Activated naive CD4-positive, alpha-beta T cell treated with anti-CD3 and anti-CD28 coated beads, Interleukin-2, amount 10 ng/mL, durations not matched to agents 7 days and 5 days (primary cell): Measurements from ENCODE around the gene DLG2.

Experiments
- CTCF ChIA-PET: fragments of 350-600 bp; sonication (Branson Sonifier 250); formaldehyde crosslinking; loops from one replicate; lab custom pipeline; 2021; ENCODE audit warnings: antibody characterized with exemption; lab: Charles Lee
- DNase-seq: peaks from one replicate; pipeline ENCODE4 v3.0.0-alpha.2; 2020
- H3K27ac Mint-ChIP-seq: one replicate; pipeline ENCODE4 v1.8.0; 2021; ENCODE audit warnings: mild to moderate bottlenecking, moderate library complexity, mixed read lengths
- H3K27me3 Mint-ChIP-seq: one replicate; pipeline ENCODE4 v1.8.0; 2021; ENCODE audit warnings: mild to moderate bottlenecking, mixed read lengths
- H3K36me3 Mint-ChIP-seq: one replicate; pipeline ENCODE4 v1.8.0; 2021; ENCODE audit warnings: mixed read lengths
- H3K4me1 Mint-ChIP-seq: one replicate; pipeline ENCODE4 v1.8.0; 2021; ENCODE audit warnings: mixed read lengths
- H3K4me3 Mint-ChIP-seq: one replicate; pipeline ENCODE4 v1.8.0; 2021; ENCODE audit warnings: mild to moderate bottlenecking, moderate library complexity, mixed read lengths
- H3K9me3 Mint-ChIP-seq: one replicate; pipeline ENCODE4 v1.8.0; 2021; ENCODE audit warnings: mixed read lengths

DLG2 gene

GRCh38 chr11:83583757-83584366 lies 2043.3 kb downstream of the DLG2 start:
- Mint-ChIP-seq H3K4me1 (no peaks in the 10 kb centered on the region), H3K36me3 (no peaks in the 10 kb centered on the region), H3K4me3 (no peak overlapping the region), H3K27ac (no peak overlapping the region), H3K9me3 (no peaks in the 10 kb centered on the region), H3K27me3 (no peaks in the 10 kb centered on the region)
- DNase-seq, result no peak
- CTCF ChIA-PET, result no interaction called here

GRCh38 chr11:83574519-83574918 lies 2052.6 kb downstream of the DLG2 start:
- CTCF ChIA-PET, result interaction anchor here (0.9 kb wide), 1 partner anchor 282 kb away, joined by 3 read pairs; no protein-coding TSS in a partner anchor
- no peak for DNase-seq
- Mint-ChIP-seq H3K36me3 (no peaks in the 10 kb centered on the region), H3K4me3 (no peak overlapping the region), H3K27me3 (no peaks in the 10 kb centered on the region), H3K9me3 (no peaks in the 10 kb centered on the region), H3K4me1 (no peaks in the 10 kb centered on the region), H3K27ac (no peak overlapping the region)

- CTCF ChIA-PET, result no interaction called here
- H3K9me3 Mint-ChIP-seq, result no peaks in the 10 kb centered on the region
- H3K36me3 Mint-ChIP-seq, result no peaks in the 10 kb centered on the region
- no peak overlapping the region for H3K27ac Mint-ChIP-seq
- H3K27me3 Mint-ChIP-seq, result no peaks in the 10 kb centered on the region
- DNase-seq, result no peak
- H3K4me3 Mint-ChIP-seq, result no peak overlapping the region
- no peaks in the 10 kb centered on the region for H3K4me1 Mint-ChIP-seq
Measured at GRCh38 chr11:83572581-83573496, 2054.3 kb downstream of the DLG2 start.

- no peak overlapping the region for H3K4me3 Mint-ChIP-seq
- DNase-seq, result no peak
- H3K36me3 Mint-ChIP-seq, result no peaks in the 10 kb centered on the region
- no peak overlapping the region for H3K27ac Mint-ChIP-seq
- H3K4me1 Mint-ChIP-seq, result no peaks in the 10 kb centered on the region
- no peaks in the 10 kb centered on the region for H3K27me3 Mint-ChIP-seq
- CTCF ChIA-PET, result no interaction called here
- no peaks in the 10 kb centered on the region for H3K9me3 Mint-ChIP-seq
Measured at GRCh38 chr11:83571302-83571701, 2055.8 kb downstream of the DLG2 start.

GRCh38 chr11:83569134-83569805 lies 2057.9 kb downstream of the DLG2 start:
- no peak overlapping the region for H3K4me3 Mint-ChIP-seq
- H3K4me1 Mint-ChIP-seq, result no peaks in the 10 kb centered on the region
- DNase-seq, result no peak
- H3K36me3 Mint-ChIP-seq, result no peaks in the 10 kb centered on the region
- no peak overlapping the region for H3K27ac Mint-ChIP-seq
- CTCF ChIA-PET, result no interaction called here
- no peaks in the 10 kb centered on the region for H3K9me3 Mint-ChIP-seq
- H3K27me3 Mint-ChIP-seq, result no peaks in the 10 kb centered on the region

GRCh38 chr11:83568516-83568915 lies 2058.6 kb downstream of the DLG2 start:
- H3K4me3 Mint-ChIP-seq, result no peak overlapping the region
- H3K27me3 Mint-ChIP-seq, result no peaks in the 10 kb centered on the region
- CTCF ChIA-PET, result no interaction called here
- H3K27ac Mint-ChIP-seq, result no peak overlapping the region
- H3K4me1 Mint-ChIP-seq, result no peaks in the 10 kb centered on the region
- no peak for DNase-seq
- no peaks in the 10 kb centered on the region for H3K36me3 Mint-ChIP-seq
- H3K9me3 Mint-ChIP-seq, result no peaks in the 10 kb centered on the region

GRCh38 chr11:83566950-83567349 lies 2060.2 kb downstream of the DLG2 start:
- no peaks in the 10 kb centered on the region for H3K9me3 Mint-ChIP-seq
- no peak overlapping the region for H3K27ac Mint-ChIP-seq
- no peaks in the 10 kb centered on the region for H3K36me3 Mint-ChIP-seq
- CTCF ChIA-PET, result no interaction called here
- DNase-seq, result no peak
- H3K27me3 Mint-ChIP-seq, result no peaks in the 10 kb centered on the region
- no peak overlapping the region for H3K4me3 Mint-ChIP-seq
- H3K4me1 Mint-ChIP-seq, result no peaks in the 10 kb centered on the region

- H3K36me3 Mint-ChIP-seq, result no peaks in the 10 kb centered on the region
- no peaks in the 10 kb centered on the region for H3K27me3 Mint-ChIP-seq
- H3K4me1 Mint-ChIP-seq, result no peaks in the 10 kb centered on the region
- H3K4me3 Mint-ChIP-seq, result no peak overlapping the region
- CTCF ChIA-PET, result no interaction called here
- DNase-seq, result no peak
- H3K27ac Mint-ChIP-seq, result no peak overlapping the region
- no peaks in the 10 kb centered on the region for H3K9me3 Mint-ChIP-seq
Measured at GRCh38 chr11:83564870-83565269, 2062.3 kb downstream of the DLG2 start.

GRCh38 chr11:83558281-83558680 lies 2068.9 kb downstream of the DLG2 start:
- Mint-ChIP-seq H3K36me3 (no peaks in the 10 kb centered on the region), H3K9me3 (no peaks in the 10 kb centered on the region), H3K4me3 (no peak overlapping the region), H3K27me3 (no peaks in the 10 kb centered on the region), H3K27ac (no peak overlapping the region), H3K4me1 (no peaks in the 10 kb centered on the region)
- CTCF ChIA-PET, result no interaction called here
- no peak for DNase-seq

- H3K4me3 Mint-ChIP-seq, result no peak overlapping the region
- no peaks in the 10 kb centered on the region for H3K36me3 Mint-ChIP-seq
- no peaks in the 10 kb centered on the region for H3K9me3 Mint-ChIP-seq
- H3K27ac Mint-ChIP-seq, result no peak overlapping the region
- H3K4me1 Mint-ChIP-seq, result no peaks in the 10 kb centered on the region
- no peak for DNase-seq
- H3K27me3 Mint-ChIP-seq, result no peaks in the 10 kb centered on the region
- CTCF ChIA-PET, result no interaction called here
Measured at GRCh38 chr11:83557653-83558052, 2069.5 kb downstream of the DLG2 start.

- CTCF ChIA-PET, result no interaction called here
- Mint-ChIP-seq H3K9me3 (no peaks in the 10 kb centered on the region), H3K4me1 (no peaks in the 10 kb centered on the region), H3K36me3 (no peaks in the 10 kb centered on the region), H3K27me3 (no peaks in the 10 kb centered on the region), H3K4me3 (no peak overlapping the region), H3K27ac (no peak overlapping the region)
- no peak for DNase-seq
Measured at GRCh38 chr11:83554876-83555275, 2072.3 kb downstream of the DLG2 start.

- H3K4me3 Mint-ChIP-seq, result no peak overlapping the region
- no peaks in the 10 kb centered on the region for H3K4me1 Mint-ChIP-seq
- CTCF ChIA-PET, result no interaction called here
- no peaks in the 10 kb centered on the region for H3K27me3 Mint-ChIP-seq
- H3K36me3 Mint-ChIP-seq, result no peaks in the 10 kb centered on the region
- DNase-seq, result no peak
- H3K27ac Mint-ChIP-seq, result no peak overlapping the region
- no peaks in the 10 kb centered on the region for H3K9me3 Mint-ChIP-seq
Measured at GRCh38 chr11:83549984-83550667, 2077.0 kb downstream of the DLG2 start.

- no peaks in the 10 kb centered on the region for H3K36me3 Mint-ChIP-seq
- H3K4me1 Mint-ChIP-seq, result no peaks in the 10 kb centered on the region
- DNase-seq, result no peak
- no peaks in the 10 kb centered on the region for H3K27me3 Mint-ChIP-seq
- H3K27ac Mint-ChIP-seq, result no peak overlapping the region
- CTCF ChIA-PET, result no interaction called here
- H3K9me3 Mint-ChIP-seq, result no peaks in the 10 kb centered on the region
- H3K4me3 Mint-ChIP-seq, result no peak overlapping the region
Measured at GRCh38 chr11:83546368-83546767, 2080.8 kb downstream of the DLG2 start.

- DNase-seq, result no peak
- Mint-ChIP-seq H3K9me3 (no peaks in the 10 kb centered on the region), H3K4me3 (no peak overlapping the region), H3K27ac (no peak overlapping the region), H3K4me1 (no peaks in the 10 kb centered on the region), H3K27me3 (no peaks in the 10 kb centered on the region), H3K36me3 (no peaks in the 10 kb centered on the region)
- CTCF ChIA-PET, result no interaction called here
Measured at GRCh38 chr11:83545494-83546260, 2081.5 kb downstream of the DLG2 start.
